Breast epithelium (tissue), 3 donors: ENCODE data around the gene CUL3.

Source experiments
- POLR2A ChIP-seq: fragments of 450-650 bp; IDR thresholded peaks from one replicate; pipeline ENCODE4 v1.6.1; 2016; ENCODE audit warnings: antibody characterized with exemption, mild to moderate bottlenecking, moderate library complexity
- POLR2AphosphoS5 ChIP-seq, 3 donors: sonication (generic); formaldehyde crosslinking; IDR thresholded peaks; one replicate each; pipeline ENCODE4 v1.6.1; 2017; ENCODE audit warnings: antibody characterized with exemption in 3 of 3
- TF ChIP-seq, protein P1 (sequence below), 3 donors: fragments of 450-650 bp; IDR thresholded peaks; one replicate each; pipeline ENCODE4 v1.5.1; 2016 to 2017; ENCODE audit warnings: antibody characterized with exemption in 3 of 3, mild to moderate bottlenecking in 3 of 3, moderate library complexity in 3 of 3

GRCh38 chr2:224523626-224524577, 61.3 kb downstream of the CUL3 start:
- TF ChIP-seq POLR2AphosphoS5 (IDR thresholded peaks at IDR 0.05) (no peak), POLR2A (no peak)
- TF ChIP-seq, protein P1, sequence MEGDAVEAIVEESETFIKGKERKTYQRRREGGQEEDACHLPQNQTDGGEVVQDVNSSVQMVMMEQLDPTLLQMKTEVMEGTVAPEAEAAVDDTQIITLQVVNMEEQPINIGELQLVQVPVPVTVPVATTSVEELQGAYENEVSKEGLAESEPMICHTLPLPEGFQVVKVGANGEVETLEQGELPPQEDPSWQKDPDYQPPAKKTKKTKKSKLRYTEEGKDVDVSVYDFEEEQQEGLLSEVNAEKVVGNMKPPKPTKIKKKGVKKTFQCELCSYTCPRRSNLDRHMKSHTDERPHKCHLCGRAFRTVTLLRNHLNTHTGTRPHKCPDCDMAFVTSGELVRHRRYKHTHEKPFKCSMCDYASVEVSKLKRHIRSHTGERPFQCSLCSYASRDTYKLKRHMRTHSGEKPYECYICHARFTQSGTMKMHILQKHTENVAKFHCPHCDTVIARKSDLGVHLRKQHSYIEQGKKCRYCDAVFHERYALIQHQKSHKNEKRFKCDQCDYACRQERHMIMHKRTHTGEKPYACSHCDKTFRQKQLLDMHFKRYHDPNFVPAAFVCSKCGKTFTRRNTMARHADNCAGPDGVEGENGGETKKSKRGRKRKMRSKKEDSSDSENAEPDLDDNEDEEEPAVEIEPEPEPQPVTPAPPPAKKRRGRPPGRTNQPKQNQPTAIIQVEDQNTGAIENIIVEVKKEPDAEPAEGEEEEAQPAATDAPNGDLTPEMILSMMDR (IDR thresholded peaks at IDR 0.05) = no peak
